ENCODE measurements around the gene OXT.

OXT gene

DNA sequence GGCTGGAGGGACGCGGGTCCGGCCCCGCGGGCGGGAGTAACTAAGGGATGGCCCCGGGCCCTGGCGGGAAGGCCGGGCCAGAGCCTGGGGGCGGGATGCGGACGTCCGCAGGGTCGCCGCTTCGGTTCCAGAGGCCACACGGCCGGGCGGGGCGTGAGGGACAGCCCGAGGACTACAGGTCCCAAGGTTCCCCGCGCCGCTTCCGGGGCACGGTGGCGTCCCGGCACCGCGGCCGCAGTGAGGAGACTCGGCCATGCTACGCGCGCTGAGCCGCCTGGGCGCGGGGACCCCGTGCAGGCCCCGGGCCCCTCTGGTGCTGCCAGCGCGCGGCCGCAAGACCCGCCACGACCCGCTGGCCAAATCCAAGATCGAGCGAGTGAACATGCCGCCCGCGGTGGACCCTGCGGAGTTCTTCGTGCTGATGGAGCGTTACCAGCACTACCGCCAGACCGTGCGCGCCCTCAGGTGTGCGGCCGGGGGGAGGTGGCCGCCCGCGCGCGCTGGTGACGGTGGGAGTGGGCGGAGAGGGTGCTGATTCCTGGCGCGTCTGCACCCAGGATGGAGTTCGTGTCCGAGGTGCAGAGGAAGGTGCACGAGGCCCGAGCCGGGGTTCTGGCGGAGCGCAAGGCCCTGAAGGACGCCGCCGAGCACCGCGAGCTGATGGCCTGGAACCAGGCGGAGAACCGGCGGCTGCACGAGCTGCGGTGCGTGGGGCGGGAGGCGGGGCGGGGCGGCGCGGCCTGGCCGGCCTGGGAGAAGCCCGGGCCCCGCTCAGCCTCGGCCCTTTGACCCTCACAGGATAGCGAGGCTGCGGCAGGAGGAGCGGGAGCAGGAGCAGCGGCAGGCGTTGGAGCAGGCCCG lies 25.4 kb upstream of the OXT start, which contains the start of gene MRPS26:
TSS of gene MRPS26 (plus strand) at position 237 of the 861 bp plus-strand sequence. CDS start at position 254, 17 bp downstream.
- H3K4me2 ChIP-seq (ENCODE audit: low read length), result peak within 1 kb of the TSS; percentile 79
- TF ChIP-seq, protein P1, sequence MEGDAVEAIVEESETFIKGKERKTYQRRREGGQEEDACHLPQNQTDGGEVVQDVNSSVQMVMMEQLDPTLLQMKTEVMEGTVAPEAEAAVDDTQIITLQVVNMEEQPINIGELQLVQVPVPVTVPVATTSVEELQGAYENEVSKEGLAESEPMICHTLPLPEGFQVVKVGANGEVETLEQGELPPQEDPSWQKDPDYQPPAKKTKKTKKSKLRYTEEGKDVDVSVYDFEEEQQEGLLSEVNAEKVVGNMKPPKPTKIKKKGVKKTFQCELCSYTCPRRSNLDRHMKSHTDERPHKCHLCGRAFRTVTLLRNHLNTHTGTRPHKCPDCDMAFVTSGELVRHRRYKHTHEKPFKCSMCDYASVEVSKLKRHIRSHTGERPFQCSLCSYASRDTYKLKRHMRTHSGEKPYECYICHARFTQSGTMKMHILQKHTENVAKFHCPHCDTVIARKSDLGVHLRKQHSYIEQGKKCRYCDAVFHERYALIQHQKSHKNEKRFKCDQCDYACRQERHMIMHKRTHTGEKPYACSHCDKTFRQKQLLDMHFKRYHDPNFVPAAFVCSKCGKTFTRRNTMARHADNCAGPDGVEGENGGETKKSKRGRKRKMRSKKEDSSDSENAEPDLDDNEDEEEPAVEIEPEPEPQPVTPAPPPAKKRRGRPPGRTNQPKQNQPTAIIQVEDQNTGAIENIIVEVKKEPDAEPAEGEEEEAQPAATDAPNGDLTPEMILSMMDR (IDR thresholded peaks at IDR 0.05; ENCODE audit: low read depth, low read length, poor library complexity, severe bottlenecking), result no peak
- TF ChIP-seq EZH2phosphoT487 (IDR thresholded peaks at IDR 0.05; ENCODE audit: borderline replicate concordance, low read length), result no peak
- H3K4me1 ChIP-seq (ENCODE audit: control insufficient read depth, low read length), result peaks cover 19% of the 10 kb centered on the region
- H3K79me2 ChIP-seq (ENCODE audit: control insufficient read depth, low read length), result peaks cover 24% of the 10 kb centered on the region
- no peaks in the 10 kb centered on the region for H3K9me2 ChIP-seq (replicated peaks; ENCODE audit: control insufficient read depth, low read length)
- no peaks in the 10 kb centered on the region for H3K9me3 ChIP-seq (ENCODE audit: control insufficient read depth, insufficient read depth, low read length)
- H3K4me3 ChIP-seq (ENCODE audit: low read length), result peak within 1 kb of the TSS; percentile 86
- H3F3A ChIP-seq (ENCODE audit: control insufficient read depth, insufficient read depth), result 0 out of 2 replicates have a peak, but pooled peaks cover 4% of the 10 kb centered on the region
- no peaks in the 10 kb centered on the region for H3K27me3 ChIP-seq (ENCODE audit: control insufficient read depth, low read length)
- H3K27ac ChIP-seq (ENCODE audit: low read depth, low read length), result peak within 1 kb of the TSS; percentile 24; the same call in 1 of the 2 replicates
- H4K20me1 ChIP-seq (ENCODE audit: control insufficient read depth, insufficient read depth, low read depth, low read length), result no peaks in the 10 kb centered on the region
- peaks cover 39% of the 10 kb centered on the region for H3K36me3 ChIP-seq (ENCODE audit: control insufficient read depth, low read length)

GRCh38 chr20:3046677-3047462 lies 24.6 kb upstream of the OXT start:
- H3K4me1 ChIP-seq (ENCODE audit: control insufficient read depth, low read length), result peaks cover 19% of the 10 kb centered on the region
- peaks cover 24% of the 10 kb centered on the region for H3K79me2 ChIP-seq (ENCODE audit: control insufficient read depth, low read length)
- H3K27ac ChIP-seq (ENCODE audit: low read depth, low read length), result peak overlapping the region; percentile 24; the same call in 1 of the 2 replicates
- no peaks in the 10 kb centered on the region for H3K9me3 ChIP-seq (ENCODE audit: control insufficient read depth, insufficient read depth, low read length)
- H4K20me1 ChIP-seq (ENCODE audit: control insufficient read depth, insufficient read depth, low read depth, low read length), result no peaks in the 10 kb centered on the region
- H3K36me3 ChIP-seq (ENCODE audit: control insufficient read depth, low read length), result peaks cover 39% of the 10 kb centered on the region
- peak overlapping the region; percentile 79 for H3K4me2 ChIP-seq (ENCODE audit: low read length)
- no peaks in the 10 kb centered on the region for H3K27me3 ChIP-seq (ENCODE audit: control insufficient read depth, low read length)
- H3K4me3 ChIP-seq (ENCODE audit: low read length), result peak overlapping the region; percentile 86
- no peaks in the 10 kb centered on the region for H3K9me2 ChIP-seq (replicated peaks; ENCODE audit: control insufficient read depth, low read length)
- TF ChIP-seq, protein P1 (IDR thresholded peaks at IDR 0.05; ENCODE audit: low read depth, low read length, poor library complexity, severe bottlenecking), result no peak
- TF ChIP-seq EZH2phosphoT487 (IDR thresholded peaks at IDR 0.05; ENCODE audit: borderline replicate concordance, low read length), result no peak
- H3F3A ChIP-seq (ENCODE audit: control insufficient read depth, insufficient read depth), result 0 out of 2 replicates have a peak, but pooled peaks cover 6% of the 10 kb centered on the region

- Histone ChIP-seq H3K4me3 (ENCODE audit: low read length) (0 out of 2 replicates have a peak overlapping the region, but pooled peaks have one; percentile 86), H3K79me2 (ENCODE audit: control insufficient read depth, low read length) (peaks cover 24% of the 10 kb centered on the region), H3K4me1 (ENCODE audit: control insufficient read depth, low read length) (peaks cover 19% of the 10 kb centered on the region), H3K27me3 (ENCODE audit: control insufficient read depth, low read length) (no peaks in the 10 kb centered on the region), H3K9me2 (replicated peaks; ENCODE audit: control insufficient read depth, low read length) (no peaks in the 10 kb centered on the region), H3K27ac (ENCODE audit: low read depth, low read length) (no peak overlapping the region), H4K20me1 (ENCODE audit: control insufficient read depth, insufficient read depth, low read depth, low read length) (no peaks in the 10 kb centered on the region), H3K9me3 (ENCODE audit: control insufficient read depth, insufficient read depth, low read length) (no peaks in the 10 kb centered on the region), H3K4me2 (ENCODE audit: low read length) (peak overlapping the region; percentile 79; the same call in 1 of the 2 replicates), H3K36me3 (ENCODE audit: control insufficient read depth, low read length) (peaks cover 39% of the 10 kb centered on the region), H3F3A (ENCODE audit: control insufficient read depth, insufficient read depth) (0 out of 2 replicates have a peak, but pooled peaks cover 2% of the 10 kb centered on the region)
- no peak for TF ChIP-seq EZH2phosphoT487 (IDR thresholded peaks at IDR 0.05; ENCODE audit: borderline replicate concordance, low read length)
- TF ChIP-seq, protein P1 (IDR thresholded peaks at IDR 0.05; ENCODE audit: low read depth, low read length, poor library complexity, severe bottlenecking), result no peak
Observed at GRCh38 chr20:3047486-3048419, 23.7 kb upstream of the OXT start.
